ENCODE results near the gene RLBP1.

DNA sequence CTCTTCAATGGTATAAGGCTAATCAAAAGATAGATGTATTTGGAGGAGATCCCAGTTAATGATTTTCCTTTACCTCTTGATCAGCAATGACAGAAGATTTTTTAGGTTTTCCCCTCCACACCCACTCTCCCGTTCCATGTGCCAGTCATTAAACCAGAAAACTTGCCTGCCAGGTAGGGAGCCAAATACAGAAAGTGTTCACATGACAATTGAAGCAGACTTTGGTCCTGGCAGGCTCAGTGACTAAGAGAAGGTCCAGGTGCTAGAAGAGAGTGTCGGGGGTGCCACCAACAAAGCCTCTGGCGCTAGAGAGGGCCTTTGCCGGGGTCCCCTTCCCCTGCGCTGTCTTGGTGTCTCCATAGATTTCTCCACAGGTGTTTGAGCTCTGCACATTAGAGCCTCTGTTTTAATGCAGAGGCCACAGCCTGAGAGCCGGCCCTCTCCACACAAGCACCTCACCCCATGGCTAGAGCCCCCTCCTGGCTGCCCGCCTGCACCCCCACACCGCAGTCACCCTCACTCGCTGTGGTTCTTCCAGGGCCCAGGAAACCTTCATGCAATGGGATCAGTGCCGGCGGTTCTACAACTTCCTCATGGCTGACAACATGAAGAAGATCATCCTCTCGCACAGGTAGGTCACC, 36.4 kb downstream of the RLBP1 start:
- TF ChIP-seq, protein P1, sequence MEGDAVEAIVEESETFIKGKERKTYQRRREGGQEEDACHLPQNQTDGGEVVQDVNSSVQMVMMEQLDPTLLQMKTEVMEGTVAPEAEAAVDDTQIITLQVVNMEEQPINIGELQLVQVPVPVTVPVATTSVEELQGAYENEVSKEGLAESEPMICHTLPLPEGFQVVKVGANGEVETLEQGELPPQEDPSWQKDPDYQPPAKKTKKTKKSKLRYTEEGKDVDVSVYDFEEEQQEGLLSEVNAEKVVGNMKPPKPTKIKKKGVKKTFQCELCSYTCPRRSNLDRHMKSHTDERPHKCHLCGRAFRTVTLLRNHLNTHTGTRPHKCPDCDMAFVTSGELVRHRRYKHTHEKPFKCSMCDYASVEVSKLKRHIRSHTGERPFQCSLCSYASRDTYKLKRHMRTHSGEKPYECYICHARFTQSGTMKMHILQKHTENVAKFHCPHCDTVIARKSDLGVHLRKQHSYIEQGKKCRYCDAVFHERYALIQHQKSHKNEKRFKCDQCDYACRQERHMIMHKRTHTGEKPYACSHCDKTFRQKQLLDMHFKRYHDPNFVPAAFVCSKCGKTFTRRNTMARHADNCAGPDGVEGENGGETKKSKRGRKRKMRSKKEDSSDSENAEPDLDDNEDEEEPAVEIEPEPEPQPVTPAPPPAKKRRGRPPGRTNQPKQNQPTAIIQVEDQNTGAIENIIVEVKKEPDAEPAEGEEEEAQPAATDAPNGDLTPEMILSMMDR (IDR thresholded peaks at IDR 0.05 in 8 of 11, conservative IDR thresholded peaks at IDR 0.05 in 3 of 11): no peak
- no peak for TF ChIP-seq POLR2A (IDR thresholded peaks at IDR 0.05)
- no peak for TF ChIP-seq POLR2AphosphoS5 (IDR thresholded peaks at IDR 0.05)
